WTC11 (cell line): Measurements from ENCODE around the gene ZSWIM9. TPM values are rescaled to one million over a fixed set of nuclear protein-coding genes. Genes with fewer than 3 reads are reported as not detected.

Experiments used
- ATAC-seq: fragments of 200-7000 bp; cut with Tn5 transposase; 2 replicates; pipeline ENCODE4 v1.10.0; 2021; ENCODE audit warnings: mild to moderate bottlenecking, moderate library complexity
- CTCF ChIA-PET: fragments of 300-600 bp; sonication (Branson Sonifier 250); formaldehyde crosslinking; loops from one replicate; lab custom pipeline; 2021; ENCODE audit warnings: antibody characterized with exemption; lab: Charles Lee
- POLR2A ChIA-PET: fragments of 350-600 bp; sonication (Branson Sonifier 250); formaldehyde crosslinking; loops from one replicate; lab custom pipeline; 2021; ENCODE audit warnings: antibody characterized with exemption; lab: Charles Lee
- DNase-seq: peaks from one replicate; pipeline ENCODE4 v3.0.0; 2021; ENCODE audit warnings: low spot score
- H3K27ac Mint-ChIP-seq: 2 replicates; pipeline ENCODE4 v1.8.0; 2021; ENCODE audit warnings: mixed read lengths
- H3K27me3 Mint-ChIP-seq: 2 replicates; pipeline ENCODE4 v1.8.0; 2021; ENCODE audit warnings: low read depth, mild to moderate bottlenecking, moderate library complexity, mixed read lengths
- H3K36me3 Mint-ChIP-seq: 2 replicates; pipeline ENCODE4 v1.8.0; 2021; ENCODE audit warnings: mixed read lengths
- H3K4me1 Mint-ChIP-seq: 2 replicates; pipeline ENCODE4 v1.8.0; 2022; ENCODE audit warnings: mixed read lengths
- H3K4me3 Mint-ChIP-seq: 2 replicates; pipeline ENCODE4 v1.8.0; 2021; ENCODE audit warnings: mild to moderate bottlenecking, moderate library complexity, mixed read lengths
- H3K9me3 Mint-ChIP-seq: 2 replicates; pipeline ENCODE4 v1.8.0; 2021; ENCODE audit warnings: mixed read lengths
- CREM ChIP-seq: sonication (generic); formaldehyde crosslinking; IDR thresholded peaks from 2 replicates; pipeline ENCODE4 v1.8.1; 2022; ENCODE audit warnings: mild to moderate bottlenecking, missing genetic modification reagents, moderate library complexity
- GABPB1 ChIP-seq: sonication (generic); formaldehyde crosslinking; IDR thresholded peaks from 2 replicates; pipeline ENCODE4 v1.8.1; 2023; ENCODE audit warnings: mild to moderate bottlenecking, missing genetic modification reagents
- HMGA2 ChIP-seq: fragments of 250-450 bp; sonication (Bioruptor Pico); IDR thresholded peaks from 2 replicates; pipeline ENCODE4 v1.4.0; 2021; ENCODE audit warnings: mild to moderate bottlenecking, moderate library complexity
- MYBL2 ChIP-seq: sonication (generic); formaldehyde crosslinking; IDR thresholded peaks from 2 replicates; pipeline ENCODE4 v1.8.1; 2023; ENCODE audit warnings: mild to moderate bottlenecking, moderate library complexity, missing genetic modification reagents
- NFE2L1 ChIP-seq: sonication (generic); formaldehyde crosslinking; IDR thresholded peaks from 2 replicates; pipeline ENCODE4 v1.8.1; 2023; ENCODE audit warnings: missing genetic modification reagents
- NR1H2 ChIP-seq: sonication (generic); formaldehyde crosslinking; IDR thresholded peaks from 2 replicates; pipeline ENCODE4 v1.9.0; 2021; ENCODE audit warnings: mild to moderate bottlenecking, moderate library complexity, missing genetic modification reagents
- NR3C1 ChIP-seq: sonication (generic); formaldehyde crosslinking; conservative IDR thresholded peaks from 2 replicates; pipeline ENCODE4 v1.8.1; 2023; ENCODE audit warnings: low read depth, mild to moderate bottlenecking, missing genetic modification reagents
- RORB ChIP-seq: fragments of 250-450 bp; sonication (Bioruptor Pico); IDR thresholded peaks from 2 replicates; pipeline ENCODE4 v1.9.0; 2021; ENCODE audit warnings: mild to moderate bottlenecking
- SMAD4 ChIP-seq: sonication (generic); formaldehyde crosslinking; IDR thresholded peaks from 2 replicates; pipeline ENCODE4 v1.8.0; 2022; ENCODE audit warnings: mild to moderate bottlenecking, missing genetic modification reagents
- USF1 ChIP-seq: sonication (generic); formaldehyde crosslinking; IDR thresholded peaks from 2 replicates; pipeline ENCODE4 v1.8.0; 2022; ENCODE audit warnings: mild to moderate bottlenecking, missing genetic modification reagents
- ZNF121 ChIP-seq: sonication (generic); formaldehyde crosslinking; IDR thresholded peaks from 2 replicates; pipeline ENCODE4 v1.8.0; 2023; ENCODE audit warnings: missing genetic modification reagents
- ZNF317 ChIP-seq: sonication (generic); formaldehyde crosslinking; IDR thresholded peaks from 2 replicates; pipeline ENCODE4 v1.8.1; 2023; ENCODE audit warnings: low read depth, mild to moderate bottlenecking, moderate library complexity, missing genetic modification reagents, borderline replicate concordance
- ZNF396 ChIP-seq: fragments of 250-450 bp; sonication (Bioruptor Pico); IDR thresholded peaks from 2 replicates; pipeline ENCODE4 v1.8.0; 2021; ENCODE audit warnings: mild to moderate bottlenecking, moderate library complexity, borderline replicate concordance
- ZNF512 ChIP-seq: sonication (generic); formaldehyde crosslinking; IDR thresholded peaks from 2 replicates; pipeline ENCODE4 v1.8.1; 2022; ENCODE audit warnings: missing genetic modification reagents, borderline replicate concordance
- ZSCAN18 ChIP-seq: fragments of 250-450 bp; sonication (Bioruptor Pico); IDR thresholded peaks from 2 replicates; pipeline ENCODE4 v2.1.2; 2022; ENCODE audit warnings: mild to moderate bottlenecking, moderate library complexity
- total RNA-seq: library from RNA; stranded (reverse); gene quantifications from 3 replicates; pipeline ENCODE4 v1.2.3, GENCODE V29; 2021
- TF ChIP-seq, protein P1 (sequence below): fragments of 200-600 bp; IDR thresholded peaks from 2 replicates; pipeline ENCODE4 v1.8.0; 2022; ENCODE audit warnings: antibody characterized with exemption
- TF ChIP-seq, protein P2 (sequence below): sonication (generic); formaldehyde crosslinking; IDR thresholded peaks from 2 replicates; pipeline ENCODE4 v1.8.1; 2023; ENCODE audit warnings: mild to moderate bottlenecking, moderate library complexity, missing genetic modification reagents
- TF ChIP-seq, protein P3 (sequence below): fragments of 250-450 bp; sonication (Bioruptor Pico); conservative IDR thresholded peaks from 2 replicates; pipeline ENCODE4 v1.9.0; 2021; ENCODE audit warnings: mild to moderate bottlenecking

The ZSWIM9 gene
- total RNA-seq, 1 experiment from 2014 or later, result 12.8 TPM

GRCh38 chr19:48206397-48207093, 36.1 kb downstream of the ZSWIM9 start:
- Mint-ChIP-seq H3K4me3 (no peak overlapping the region), H3K9me3 (no peaks in the 10 kb centered on the region), H3K27me3 (no peaks in the 10 kb centered on the region; the same call in 1 of the 2 replicates), H3K27ac (no peak overlapping the region), H3K36me3 (no peaks in the 10 kb centered on the region), H3K4me1 (no peaks in the 10 kb centered on the region)
- TF ChIP-seq, protein P1, sequence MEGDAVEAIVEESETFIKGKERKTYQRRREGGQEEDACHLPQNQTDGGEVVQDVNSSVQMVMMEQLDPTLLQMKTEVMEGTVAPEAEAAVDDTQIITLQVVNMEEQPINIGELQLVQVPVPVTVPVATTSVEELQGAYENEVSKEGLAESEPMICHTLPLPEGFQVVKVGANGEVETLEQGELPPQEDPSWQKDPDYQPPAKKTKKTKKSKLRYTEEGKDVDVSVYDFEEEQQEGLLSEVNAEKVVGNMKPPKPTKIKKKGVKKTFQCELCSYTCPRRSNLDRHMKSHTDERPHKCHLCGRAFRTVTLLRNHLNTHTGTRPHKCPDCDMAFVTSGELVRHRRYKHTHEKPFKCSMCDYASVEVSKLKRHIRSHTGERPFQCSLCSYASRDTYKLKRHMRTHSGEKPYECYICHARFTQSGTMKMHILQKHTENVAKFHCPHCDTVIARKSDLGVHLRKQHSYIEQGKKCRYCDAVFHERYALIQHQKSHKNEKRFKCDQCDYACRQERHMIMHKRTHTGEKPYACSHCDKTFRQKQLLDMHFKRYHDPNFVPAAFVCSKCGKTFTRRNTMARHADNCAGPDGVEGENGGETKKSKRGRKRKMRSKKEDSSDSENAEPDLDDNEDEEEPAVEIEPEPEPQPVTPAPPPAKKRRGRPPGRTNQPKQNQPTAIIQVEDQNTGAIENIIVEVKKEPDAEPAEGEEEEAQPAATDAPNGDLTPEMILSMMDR, result no peak
- no peak for DNase-seq
- ChIA-PET POLR2A (no interaction called here), CTCF (interaction anchor here (1.3 to 4.0 kb wide), 2 partner anchors 10 to 54 kb away, joined by 5 to 20 read pairs; no protein-coding TSS in a partner anchor)
- no peak for ATAC-seq

- no peaks in the 10 kb centered on the region for H3K36me3 Mint-ChIP-seq
- ChIA-PET CTCF (interaction anchor here (2.3 kb wide), 1 partner anchor 20 kb away, joined by 7 read pairs; no protein-coding TSS in a partner anchor), POLR2A (interaction anchor here (0.7 kb wide), 1 partner anchor 12 kb away, joined by 3 read pairs; no protein-coding TSS in a partner anchor)
- no peak overlapping the region for H3K4me3 Mint-ChIP-seq
- H3K27me3 Mint-ChIP-seq, result no peaks in the 10 kb centered on the region; the same call in 1 of the 2 replicates
- H3K4me1 Mint-ChIP-seq, result no peaks in the 10 kb centered on the region
- TF ChIP-seq NR1H2 (no peak), SMAD4 (no peak), ZNF396 (CRISPR knock-in tag) (no peak), MYBL2 (CRISPR knock-in tag) (no peak), ZNF317 (CRISPR knock-in tag) (no peak), ZNF512 (CRISPR knock-in tag) (no peak), HMGA2 (CRISPR knock-in tag) (no peak), CREM (CRISPR knock-in tag) (no peak), ZSCAN18 (no peak), ZNF121 (CRISPR knock-in tag) (no peak), GABPB1 (no peak), USF1 (CRISPR knock-in tag) (no peak), RORB (CRISPR knock-in tag) (no peak), NFE2L1 (no peak), NR3C1 (CRISPR knock-in tag) (no peak)
- TF ChIP-seq, protein P2, sequence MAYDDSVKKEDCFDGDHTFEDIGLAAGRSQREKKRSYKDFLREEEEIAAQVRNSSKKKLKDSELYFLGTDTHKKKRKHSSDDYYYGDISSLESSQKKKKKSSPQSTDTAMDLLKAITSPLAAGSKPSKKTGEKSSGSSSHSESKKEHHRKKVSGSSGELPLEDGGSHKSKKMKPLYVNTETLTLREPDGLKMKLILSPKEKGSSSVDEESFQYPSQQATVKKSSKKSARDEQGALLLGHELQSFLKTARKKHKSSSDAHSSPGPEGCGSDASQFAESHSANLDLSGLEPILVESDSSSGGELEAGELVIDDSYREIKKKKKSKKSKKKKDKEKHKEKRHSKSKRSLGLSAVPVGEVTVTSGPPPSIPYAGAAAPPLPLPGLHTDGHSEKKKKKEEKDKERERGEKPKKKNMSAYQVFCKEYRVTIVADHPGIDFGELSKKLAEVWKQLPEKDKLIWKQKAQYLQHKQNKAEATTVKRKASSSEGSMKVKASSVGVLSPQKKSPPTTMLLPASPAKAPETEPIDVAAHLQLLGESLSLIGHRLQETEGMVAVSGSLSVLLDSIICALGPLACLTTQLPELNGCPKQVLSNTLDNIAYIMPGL (CRISPR knock-in tag), result no peak
- TF ChIP-seq, protein P3, sequence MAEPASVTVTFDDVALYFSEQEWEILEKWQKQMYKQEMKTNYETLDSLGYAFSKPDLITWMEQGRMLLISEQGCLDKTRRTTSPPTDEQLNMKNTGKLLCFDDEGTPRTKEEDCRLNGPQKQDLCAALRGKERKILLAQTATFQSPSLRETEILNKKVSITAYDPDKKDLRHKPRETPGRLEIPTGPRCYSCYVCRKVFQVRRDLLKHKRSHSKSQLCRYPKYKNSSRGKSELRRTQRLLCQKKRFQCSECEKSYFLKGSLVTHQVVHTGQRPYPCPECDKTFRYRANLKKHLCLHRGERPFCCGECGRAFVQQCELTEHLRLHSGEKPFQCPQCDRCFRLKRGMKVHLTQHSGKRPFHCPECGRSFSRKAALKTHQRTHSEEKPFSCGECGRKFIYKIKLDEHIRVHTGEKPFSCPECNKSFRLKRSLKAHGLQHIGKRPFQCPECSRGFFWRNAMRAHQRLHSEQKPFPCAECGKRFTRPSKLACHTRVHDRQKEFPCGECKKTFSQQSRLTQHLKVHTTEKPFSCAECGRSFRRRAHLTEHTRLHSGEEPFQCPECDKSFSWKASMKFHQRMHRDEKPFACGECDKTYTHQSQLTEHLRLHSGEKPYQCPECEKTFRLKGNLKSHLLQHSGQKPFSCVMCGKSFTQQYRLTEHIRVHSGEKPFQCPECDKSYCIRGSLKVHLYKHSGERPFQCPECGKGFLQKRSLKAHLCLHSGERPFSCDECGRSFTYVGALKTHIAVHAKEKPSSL (CRISPR knock-in tag), result no peak
- no peak for ATAC-seq
- H3K9me3 Mint-ChIP-seq, result no peaks in the 10 kb centered on the region
- DNase-seq, result no peak
- no peak overlapping the region for H3K27ac Mint-ChIP-seq
Observed at GRCh38 chr19:48210005-48210404, 39.5 kb downstream of the ZSWIM9 start.
